ENCODE data around the gene KIAA1755. TPM values are rescaled to one million over a fixed set of nuclear protein-coding genes. Genes with fewer than 3 reads are reported as not detected.
"Not testable (repeated sequence)": the region's sequence is repeated elsewhere in the genome, so short reads cannot be mapped to it uniquely, and the experiment has no call there.

KIAA1755 gene
- total RNA-seq, 6 experiments from 2014 or later = 0.06 to 2.7 (median 1.5) TPM

- 70% methylated on average over 6 of the region's 9 CpGs for WGBS (ENCODE audit: insufficient coverage, low coverage, low lambda C conversion rate, missing lambda C conversion rate)
- Histone ChIP-seq H3K4me1 (peaks cover 0 to 22% (median 3%) of the 10 kb centered on the region in 4 donors), H3K27me3 (no peaks in the 10 kb centered on the region), H3K4me3 (no peak overlapping the region), H3K27ac (no peak overlapping the region), H3K36me3 (no peaks in the 10 kb centered on the region), H3K9me3 (no peaks in the 10 kb centered on the region)
- intact Hi-C loops (cut with DNase I) = no loop called here
- TF ChIP-seq POLR2A (IDR thresholded peaks at IDR 0.05) = no peak
- no peak for TF ChIP-seq CTCF (IDR thresholded peaks at IDR 0.05)
- DNase-seq (no peak), ATAC-seq (no peak)
Observed at GRCh38 chr20:38249536-38250310, 10.8 kb downstream of the KIAA1755 start.

- TF ChIP-seq CTCF (IDR thresholded peaks at IDR 0.05) = no peak
- TF ChIP-seq POLR2A (IDR thresholded peaks at IDR 0.05) = no peak
- H3K27me3 ChIP-seq = no peaks in the 10 kb centered on the region
- H3K36me3 ChIP-seq = no peaks in the 10 kb centered on the region
- ATAC-seq (no peak), DNase-seq (no peak)
- no peak overlapping the region for H3K4me3 ChIP-seq
- 76% methylated on average over 8 of the region's 8 CpGs for WGBS (ENCODE audit: insufficient coverage, low coverage, low lambda C conversion rate, missing lambda C conversion rate)
- H3K4me1 ChIP-seq = peaks cover 0 to 25% (median 3%) of the 10 kb centered on the region in 4 donors
- H3K27ac ChIP-seq = no peak overlapping the region
- H3K9me3 ChIP-seq = peaks cover 0 to under 1% (median 0%) of the 10 kb centered on the region in 4 donors
- intact Hi-C loops (cut with DNase I) = no loop called here
Observed at GRCh38 chr20:38248133-38248532, 12.4 kb downstream of the KIAA1755 start.

GRCh38 chr20:38247725-38248124 is 12.8 kb downstream of the KIAA1755 start:
- WGBS (ENCODE audit: insufficient coverage, low coverage, low lambda C conversion rate, missing lambda C conversion rate) = 70% methylated on average over 1 of the region's 4 CpGs
- H3K36me3 ChIP-seq; H3K27ac ChIP-seq; intact Hi-C loops (cut with DNase I); H3K4me3 ChIP-seq; DNase-seq; H3K27me3 ChIP-seq; H3K9me3 ChIP-seq; ATAC-seq: not testable (repeated sequence)
- H3K4me1 ChIP-seq = peaks cover 0 to 25% (median 3%) of the 10 kb centered on the region in 4 donors

GRCh38 chr20:38247166-38247509 is 13.4 kb downstream of the KIAA1755 start:
- ATAC-seq = peak in 1 of 4 donors; percentile 3
- DNase-seq = no peak
- H3K27me3 ChIP-seq = no peaks in the 10 kb centered on the region
- H3K9me3 ChIP-seq = peaks cover 0 to 4% (median 2%) of the 10 kb centered on the region in 4 donors
- intact Hi-C loops (cut with DNase I) = no loop called here
- H3K4me1 ChIP-seq = peaks cover 0 to 25% (median 3%) of the 10 kb centered on the region in 4 donors
- TF ChIP-seq POLR2A (IDR thresholded peaks at IDR 0.05) (no peak), CTCF (IDR thresholded peaks at IDR 0.05) (no peak)
- no peaks in the 10 kb centered on the region for H3K36me3 ChIP-seq
- no peak overlapping the region for H3K4me3 ChIP-seq
- WGBS (ENCODE audit: insufficient coverage, low coverage, low lambda C conversion rate, missing lambda C conversion rate) = 80% methylated on average over 2 of the region's 7 CpGs
- no peak overlapping the region for H3K27ac ChIP-seq

- Histone ChIP-seq H3K27ac (peak overlapping the region in 1 of 3 donors; percentile 40), H3K4me3 (no peak overlapping the region), H3K4me1 (peaks cover 0 to 25% (median 3%) of the 10 kb centered on the region in 4 donors), H3K9me3 (peaks cover 0 to 4% (median 2%) of the 10 kb centered on the region in 4 donors), H3K27me3 (no peaks in the 10 kb centered on the region), H3K36me3 (no peaks in the 10 kb centered on the region)
- ATAC-seq (peak; percentile 94 to 96 (median 96)), DNase-seq (peak; percentile 80 to 91 (median 88))
- TF ChIP-seq CTCF (IDR thresholded peaks at IDR 0.05) = no peak
- TF ChIP-seq POLR2A (IDR thresholded peaks at IDR 0.05) = no peak
- 23% methylated on average over 8 of the region's 14 CpGs for WGBS (ENCODE audit: insufficient coverage, low coverage, low lambda C conversion rate, missing lambda C conversion rate)
- intact Hi-C loops (cut with DNase I) = no loop called here
Observed at GRCh38 chr20:38246357-38247165, 14.0 kb downstream of the KIAA1755 start.
